ENCODE results near the gene SERINC3.

SERINC3 gene

DNA sequence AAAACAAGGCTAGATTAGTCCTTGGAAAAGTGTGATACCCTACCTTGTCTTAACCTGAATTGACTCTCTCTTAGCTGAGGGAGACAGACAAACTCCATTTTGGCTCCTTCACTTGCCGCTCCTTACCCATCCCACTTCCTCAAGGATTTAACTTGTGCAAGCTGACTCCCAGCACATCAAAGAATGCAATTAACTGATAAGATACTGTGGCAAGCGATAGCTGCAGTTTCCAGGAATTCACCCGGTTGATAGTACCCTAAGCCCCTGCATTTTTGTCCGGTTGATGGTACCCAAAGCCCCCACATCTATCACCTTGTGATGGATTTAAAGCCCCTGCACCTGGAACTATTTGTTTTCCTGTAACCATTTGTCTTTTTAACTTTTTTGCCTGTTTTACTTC lies 1.9 kb upstream of the SERINC3 start:
- H3K27me3 Mint-ChIP-seq, result peaks cover 0 to 9% of the 10 kb centered on the region in 2 donors
- no peaks in the 10 kb centered on the region for H3K9me3 Mint-ChIP-seq
- peaks cover 26 to 29% of the 10 kb centered on the region in 2 donors for H3K4me1 Mint-ChIP-seq (ENCODE audit: low read depth in 2 of 2)
- peaks cover 16% of the 10 kb centered on the region for H3K36me3 Mint-ChIP-seq (ENCODE audit: insufficient read depth)
- DNase-seq (no peak), ATAC-seq (replicated peaks) (no peak)
- H3K27ac Mint-ChIP-seq, result peak overlapping the region; percentile 93 to 96
- H3K4me3 Mint-ChIP-seq, result no peak overlapping the region

GRCh38 chr20:44522841-44523240 lies 971 bp upstream of the SERINC3 start:
- Mint-ChIP-seq H3K4me1 (ENCODE audit: low read depth in 2 of 2) (peaks cover 29 to 35% of the 10 kb centered on the region in 2 donors), H3K9me3 (no peaks in the 10 kb centered on the region), H3K36me3 (ENCODE audit: insufficient read depth) (peaks cover 16% of the 10 kb centered on the region), H3K27ac (peak overlapping the region; percentile 93 to 96), H3K27me3 (peaks cover 0 to under 1% of the 10 kb centered on the region in 2 donors), H3K4me3 (peak overlapping the region; percentile 82 to 91)
- ATAC-seq (replicated peaks) (no peak), DNase-seq (no peak)

DNA sequence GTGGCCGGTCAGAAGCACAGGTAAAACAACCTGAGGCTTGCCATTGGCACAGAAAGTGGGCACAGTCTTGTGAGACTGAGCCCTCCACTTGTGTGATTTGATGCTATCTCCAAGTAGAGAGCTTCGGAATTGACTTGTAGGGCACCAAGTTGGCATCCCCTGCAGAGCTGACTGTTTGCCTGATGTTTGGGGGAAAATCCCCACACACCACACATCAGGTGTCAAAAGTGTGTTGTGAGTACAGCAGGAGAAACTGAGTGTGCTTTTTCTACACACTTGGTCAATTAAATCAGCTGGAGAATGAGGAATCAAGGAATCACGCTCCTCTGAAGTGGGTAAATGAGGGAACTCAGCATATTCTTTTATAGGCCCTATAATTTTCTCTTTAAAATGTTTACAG lies 989 bp downstream of the SERINC3 start:
- Mint-ChIP-seq H3K27ac (peak overlapping the region; percentile 93 to 96), H3K36me3 (ENCODE audit: insufficient read depth) (peaks cover 22% of the 10 kb centered on the region), H3K27me3 (no peaks in the 10 kb centered on the region), H3K4me3 (peak overlapping the region; percentile 82 to 91), H3K9me3 (no peaks in the 10 kb centered on the region), H3K4me1 (ENCODE audit: low read depth in 2 of 2) (peaks cover 37 to 48% of the 10 kb centered on the region in 2 donors)
- no peak for DNase-seq
- ATAC-seq (replicated peaks), result no peak

- no peaks in the 10 kb centered on the region for H3K27me3 Mint-ChIP-seq
- H3K27ac Mint-ChIP-seq, result peak overlapping the region; percentile 83 to 96
Measured at GRCh38 chr20:44518248-44518647, 3.6 kb downstream of the SERINC3 start.

DNA sequence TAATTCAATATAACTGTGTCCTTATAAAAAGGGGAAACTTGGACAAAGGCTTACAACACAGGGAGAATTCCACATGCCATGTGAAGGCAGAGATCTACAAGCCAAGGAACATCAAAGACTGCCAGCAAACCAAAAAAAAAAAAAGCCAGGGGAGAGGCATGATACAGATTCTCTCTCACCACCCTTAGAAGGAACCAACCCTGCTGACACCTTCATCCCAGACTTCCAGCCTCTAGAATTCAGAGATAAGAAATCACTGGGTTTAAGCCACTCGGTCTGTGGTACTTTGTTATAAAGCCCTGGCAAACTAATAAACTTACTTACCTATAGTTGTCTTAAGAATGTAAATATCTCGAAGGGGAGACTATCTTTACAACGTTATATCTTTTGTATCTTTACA lies 4.4 kb downstream of the SERINC3 start:
- Mint-ChIP-seq H3K9me3 (no peaks in the 10 kb centered on the region), H3K4me1 (ENCODE audit: low read depth in 2 of 2) (peaks cover 42 to 66% of the 10 kb centered on the region in 2 donors), H3K4me3 (peak overlapping the region in 1 of 2 donors; percentile 82), H3K27ac (peak overlapping the region in 1 of 2 donors; percentile 83), H3K36me3 (ENCODE audit: insufficient read depth) (peaks cover 43% of the 10 kb centered on the region), H3K27me3 (no peaks in the 10 kb centered on the region)
- DNase-seq (no peak), ATAC-seq (replicated peaks) (no peak)

More at GRCh38 chr20:44518248-44518647, 3.6 kb downstream of the SERINC3 start:
- no peak for ATAC-seq (replicated peaks)
- Mint-ChIP-seq H3K4me3 (peak overlapping the region; percentile 82 to 91), H3K36me3 (ENCODE audit: insufficient read depth) (peaks cover 35% of the 10 kb centered on the region), H3K9me3 (no peaks in the 10 kb centered on the region), H3K4me1 (ENCODE audit: low read depth in 2 of 2) (peaks cover 42 to 64% of the 10 kb centered on the region in 2 donors)
- DNase-seq, result no peak

GRCh38 chr20:44516491-44516890 lies 5.4 kb downstream of the SERINC3 start:
- Mint-ChIP-seq H3K36me3 (ENCODE audit: insufficient read depth) (peaks cover 44% of the 10 kb centered on the region), H3K27me3 (no peaks in the 10 kb centered on the region), H3K9me3 (no peaks in the 10 kb centered on the region), H3K4me1 (ENCODE audit: low read depth in 2 of 2) (peaks cover 38 to 61% of the 10 kb centered on the region in 2 donors), H3K27ac (peak overlapping the region; percentile 32 to 83), H3K4me3 (no peak overlapping the region)
- ATAC-seq (replicated peaks) (no peak), DNase-seq (no peak)

GRCh38 chr20:44513871-44514270 lies 8.0 kb downstream of the SERINC3 start:
- Mint-ChIP-seq H3K9me3 (no peaks in the 10 kb centered on the region), H3K27me3 (no peaks in the 10 kb centered on the region), H3K27ac (peak overlapping the region; percentile 44 to 45), H3K36me3 (ENCODE audit: insufficient read depth) (peaks cover 62% of the 10 kb centered on the region), H3K4me3 (peak overlapping the region in 1 of 2 donors; percentile 41), H3K4me1 (ENCODE audit: low read depth in 2 of 2) (peaks cover 20 to 46% of the 10 kb centered on the region in 2 donors)
- ATAC-seq (replicated peaks) (no peak), DNase-seq (no peak)

DNA sequence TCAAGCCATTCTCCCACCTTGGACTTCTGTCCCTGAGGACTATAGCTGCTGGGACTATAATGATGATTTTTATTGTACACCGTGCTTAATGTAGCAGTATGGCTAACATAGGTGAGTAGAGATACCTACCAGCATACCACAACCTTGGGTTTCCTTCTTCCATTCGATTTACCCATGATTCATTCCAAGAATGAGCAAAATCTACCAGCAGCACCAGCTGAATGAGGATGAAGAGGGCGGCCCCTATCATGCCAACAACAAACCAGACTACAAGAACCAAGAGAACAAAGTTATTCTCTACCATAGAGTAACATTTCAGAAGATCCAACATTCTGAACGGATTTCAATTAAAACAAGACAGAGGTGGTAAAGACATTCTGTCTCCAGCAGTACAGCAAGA lies 12.1 kb downstream of the SERINC3 start:
- Mint-ChIP-seq H3K27ac (no peak overlapping the region), H3K9me3 (no peaks in the 10 kb centered on the region), H3K4me3 (no peak overlapping the region), H3K4me1 (ENCODE audit: low read depth in 2 of 2) (peaks cover 7 to 19% of the 10 kb centered on the region in 2 donors), H3K36me3 (ENCODE audit: insufficient read depth) (peaks cover 88% of the 10 kb centered on the region), H3K27me3 (no peaks in the 10 kb centered on the region)
- DNase-seq (no peak), ATAC-seq (replicated peaks) (no peak)

- no peaks in the 10 kb centered on the region for H3K9me3 Mint-ChIP-seq
- H3K27ac Mint-ChIP-seq, result no peak overlapping the region
- peaks cover 0 to 8% of the 10 kb centered on the region in 2 donors for H3K4me1 Mint-ChIP-seq (ENCODE audit: low read depth in 2 of 2)
- no peaks in the 10 kb centered on the region for H3K27me3 Mint-ChIP-seq
- H3K4me3 Mint-ChIP-seq, result no peak overlapping the region
- DNase-seq, result no peak
- peaks cover 94% of the 10 kb centered on the region for H3K36me3 Mint-ChIP-seq (ENCODE audit: insufficient read depth)
- no peak for ATAC-seq (replicated peaks)
Measured at GRCh38 chr20:44504402-44505307, 17.2 kb downstream of the SERINC3 start.

GRCh38 chr20:44502968-44503367 lies 18.9 kb downstream of the SERINC3 start:
- H3K36me3 Mint-ChIP-seq (ENCODE audit: insufficient read depth), result peaks cover 94% of the 10 kb centered on the region
- peak overlapping the region in 1 of 2 donors; percentile 25 for H3K27ac Mint-ChIP-seq
- ATAC-seq (replicated peaks) (no peak), DNase-seq (no peak)
- no peak overlapping the region for H3K4me3 Mint-ChIP-seq
- H3K9me3 Mint-ChIP-seq, result no peaks in the 10 kb centered on the region
- H3K4me1 Mint-ChIP-seq (ENCODE audit: low read depth in 2 of 2), result peaks cover 0 to 12% of the 10 kb centered on the region in 2 donors
- H3K27me3 Mint-ChIP-seq, result no peaks in the 10 kb centered on the region

DNA sequence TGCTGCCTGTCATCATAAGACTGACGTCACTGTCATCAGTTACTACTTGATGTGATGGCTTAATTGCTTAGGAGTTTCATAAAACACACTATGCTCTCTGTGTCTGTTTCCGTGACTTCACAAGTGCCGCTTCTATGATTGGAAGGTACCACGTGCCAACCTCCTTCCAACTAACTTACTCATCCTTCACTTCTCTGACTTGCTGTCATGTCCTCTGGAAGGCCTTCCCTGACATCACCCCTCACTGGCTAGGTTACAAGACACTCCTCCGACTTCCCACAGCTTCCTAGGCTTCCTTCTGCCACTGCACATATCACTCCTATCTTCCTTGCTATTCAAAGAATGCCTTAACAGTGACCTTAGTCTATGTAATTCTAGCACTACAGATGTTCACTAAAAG lies 20.4 kb downstream of the SERINC3 start:
- Mint-ChIP-seq H3K27me3 (no peaks in the 10 kb centered on the region), H3K4me3 (no peak overlapping the region), H3K9me3 (no peaks in the 10 kb centered on the region), H3K36me3 (ENCODE audit: insufficient read depth) (peaks cover 94% of the 10 kb centered on the region), H3K27ac (peak overlapping the region; percentile 2 to 45), H3K4me1 (ENCODE audit: low read depth in 2 of 2) (peaks cover 3 to 12% of the 10 kb centered on the region in 2 donors)
- no peak for DNase-seq
- no peak for ATAC-seq (replicated peaks)

DNA sequence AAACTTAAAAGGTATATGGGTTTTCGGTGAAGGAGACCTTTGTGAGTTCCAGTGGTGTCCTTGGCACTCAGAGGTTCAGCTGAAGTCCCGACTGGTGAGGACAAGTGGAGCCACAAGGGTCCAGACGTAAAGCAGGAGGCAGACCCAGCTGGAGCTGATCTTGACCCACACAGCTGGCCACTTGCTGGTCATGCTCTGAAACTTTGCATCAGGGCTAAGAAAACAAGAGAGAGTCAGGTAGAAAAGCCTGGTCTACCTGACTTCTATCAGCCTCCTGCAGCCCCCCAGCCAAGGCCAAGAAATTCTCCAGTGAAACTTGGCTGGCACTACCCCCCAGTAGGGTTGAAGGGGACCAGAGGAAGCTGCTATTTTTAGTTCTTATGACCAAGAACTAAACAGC lies 21.6 kb downstream of the SERINC3 start:
- Mint-ChIP-seq H3K27me3 (no peaks in the 10 kb centered on the region), H3K9me3 (no peaks in the 10 kb centered on the region), H3K4me1 (ENCODE audit: low read depth in 2 of 2) (peaks cover 5 to 18% of the 10 kb centered on the region in 2 donors), H3K36me3 (ENCODE audit: insufficient read depth) (peaks cover 91% of the 10 kb centered on the region), H3K4me3 (no peak overlapping the region), H3K27ac (peak overlapping the region in 1 of 2 donors; percentile 52)
- DNase-seq (no peak), ATAC-seq (replicated peaks) (no peak)

GRCh38 chr20:44497761-44498160 lies 24.1 kb downstream of the SERINC3 start:
- DNase-seq (no peak), ATAC-seq (replicated peaks) (no peak)
- Mint-ChIP-seq H3K4me1 (ENCODE audit: low read depth in 2 of 2) (peaks cover 7 to 20% of the 10 kb centered on the region in 2 donors), H3K27ac (peak overlapping the region; percentile 57 to 74), H3K27me3 (no peaks in the 10 kb centered on the region), H3K4me3 (no peak overlapping the region), H3K36me3 (ENCODE audit: insufficient read depth) (peaks cover 81% of the 10 kb centered on the region), H3K9me3 (no peaks in the 10 kb centered on the region)

DNA sequence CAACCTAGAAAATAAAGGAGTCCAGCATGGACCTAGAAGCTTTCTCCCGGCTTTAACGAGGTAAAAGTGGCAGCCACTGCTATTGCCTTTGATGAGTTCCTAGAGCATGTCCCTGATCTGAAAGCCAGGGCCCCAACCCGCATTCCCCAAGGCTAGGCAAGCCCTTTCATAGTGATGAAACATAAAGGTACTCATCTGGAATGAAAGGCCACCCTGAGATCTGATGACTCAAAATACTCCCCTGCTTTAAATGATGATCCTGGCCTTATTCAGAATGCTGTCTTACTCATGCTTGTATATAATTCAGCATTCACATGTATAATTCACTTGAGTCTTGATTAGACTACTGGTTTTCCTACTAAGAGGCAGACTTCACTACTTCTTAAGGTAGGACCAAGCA lies 24.9 kb downstream of the SERINC3 start:
- no peak for DNase-seq
- Mint-ChIP-seq H3K27ac (peak overlapping the region; percentile 57 to 74), H3K4me1 (ENCODE audit: low read depth in 2 of 2) (peaks cover 15 to 28% of the 10 kb centered on the region in 2 donors), H3K27me3 (no peaks in the 10 kb centered on the region), H3K9me3 (no peaks in the 10 kb centered on the region), H3K36me3 (ENCODE audit: insufficient read depth) (peaks cover 81% of the 10 kb centered on the region), H3K4me3 (no peak overlapping the region)
- ATAC-seq (replicated peaks), result no peak

Measured in effector memory CD8-positive, alpha-beta T cell (primary cell).